ENCODE measurements around the gene HYI. TPM values are rescaled to one million over a fixed set of nuclear protein-coding genes. Genes with fewer than 3 reads are reported as not detected.

Gene HYI
- total RNA-seq, 4 donors from 2014 or later: 7.4 to 13.4 (median 10.7) TPM

GRCh38 chr1:43431676-43432075 lies 22.1 kb downstream of the HYI start:
- TF ChIP-seq CTCF (IDR thresholded peaks at IDR 0.05 in 4 of 5, conservative IDR thresholded peaks at IDR 0.05 in 1 of 5): no peak
- no peak for TF ChIP-seq POLR2A (IDR thresholded peaks at IDR 0.05)
- in situ Hi-C loops (cut with MboI; ENCODE audit: low sequenced_read_pairs in 4 of 4): no loop called here
- no peak for DNase-seq

GRCh38 chr1:43430831-43431230 lies 22.9 kb downstream of the HYI start:
- no peak overlapping the region for H3K27ac ChIP-seq
- no peaks in the 10 kb centered on the region for H3K9me3 ChIP-seq
- TF ChIP-seq POLR2A (IDR thresholded peaks at IDR 0.05): no peak
- TF ChIP-seq CTCF (IDR thresholded peaks at IDR 0.05 in 4 of 5, conservative IDR thresholded peaks at IDR 0.05 in 1 of 5): no peak
- H3K4me1 ChIP-seq: no peaks in the 10 kb centered on the region
- in situ Hi-C loops (cut with MboI; ENCODE audit: low sequenced_read_pairs in 4 of 4): no loop called here
- intact Hi-C loops (cut with DNase I; ENCODE audit: low total_unique reads): no loop called here
- no peak for ATAC-seq
- no peaks in the 10 kb centered on the region for H3K27me3 ChIP-seq
- H3K36me3 ChIP-seq: peaks cover 0 to 96% of the 10 kb centered on the region in 2 donors
- DNase-seq: no peak
- H3K4me3 ChIP-seq: no peak overlapping the region

More at GRCh38 chr1:43431676-43432075, 22.1 kb downstream of the HYI start:
- no peak overlapping the region for H3K4me3 ChIP-seq
- H3K4me1 ChIP-seq: no peaks in the 10 kb centered on the region
- no peaks in the 10 kb centered on the region for H3K9me3 ChIP-seq
- peaks cover 0 to 90% of the 10 kb centered on the region in 2 donors for H3K36me3 ChIP-seq
- no peak for ATAC-seq
- H3K27me3 ChIP-seq: no peaks in the 10 kb centered on the region
- H3K27ac ChIP-seq: no peak overlapping the region
- intact Hi-C loops (cut with DNase I; ENCODE audit: low total_unique reads): no loop called here

GRCh38 chr1:43427941-43428340 lies 25.8 kb downstream of the HYI start:
- in situ Hi-C loops (cut with MboI; ENCODE audit: low sequenced_read_pairs in 4 of 4) (no loop called here), intact Hi-C loops (cut with DNase I; ENCODE audit: low total_unique reads) (no loop called here)
- DNase-seq: no peak
- H3K4me1 ChIP-seq: no peaks in the 10 kb centered on the region
- H3K9me3 ChIP-seq: no peaks in the 10 kb centered on the region
- peaks cover 0 to 96% of the 10 kb centered on the region in 2 donors for H3K36me3 ChIP-seq
- no peak overlapping the region for H3K4me3 ChIP-seq
- no peak overlapping the region for H3K27ac ChIP-seq
- ATAC-seq: no peak
- no peaks in the 10 kb centered on the region for H3K27me3 ChIP-seq
- TF ChIP-seq POLR2A (IDR thresholded peaks at IDR 0.05) (no peak), CTCF (IDR thresholded peaks at IDR 0.05 in 4 of 5, conservative IDR thresholded peaks at IDR 0.05 in 1 of 5) (no peak)

- no peak overlapping the region for H3K27ac ChIP-seq
- peaks cover 0 to 96% of the 10 kb centered on the region in 2 donors for H3K36me3 ChIP-seq
- ATAC-seq (no peak), DNase-seq (no peak)
- H3K4me3 ChIP-seq: no peak overlapping the region
- H3K9me3 ChIP-seq: no peaks in the 10 kb centered on the region
- in situ Hi-C loops (cut with MboI; ENCODE audit: low sequenced_read_pairs in 4 of 4): no loop called here
- H3K4me1 ChIP-seq: no peaks in the 10 kb centered on the region
- intact Hi-C loops (cut with DNase I; ENCODE audit: low total_unique reads): no loop called here
- no peaks in the 10 kb centered on the region for H3K27me3 ChIP-seq
- TF ChIP-seq CTCF (IDR thresholded peaks at IDR 0.05 in 4 of 5, conservative IDR thresholded peaks at IDR 0.05 in 1 of 5) (no peak), POLR2A (IDR thresholded peaks at IDR 0.05) (no peak)
Measured at GRCh38 chr1:43427524-43427923, 26.2 kb downstream of the HYI start.

GRCh38 chr1:43426221-43426620 lies 27.5 kb downstream of the HYI start:
- DNase-seq (no peak), ATAC-seq (no peak)
- peaks cover 0 to 96% of the 10 kb centered on the region in 2 donors for H3K36me3 ChIP-seq
- no peaks in the 10 kb centered on the region for H3K4me1 ChIP-seq
- TF ChIP-seq POLR2A (IDR thresholded peaks at IDR 0.05): no peak
- no peak for TF ChIP-seq CTCF (IDR thresholded peaks at IDR 0.05 in 4 of 5, conservative IDR thresholded peaks at IDR 0.05 in 1 of 5)
- no peak overlapping the region for H3K27ac ChIP-seq
- in situ Hi-C loops (cut with MboI; ENCODE audit: low sequenced_read_pairs in 4 of 4) (no loop called here), intact Hi-C loops (cut with DNase I; ENCODE audit: low total_unique reads) (no loop called here)
- H3K27me3 ChIP-seq: no peaks in the 10 kb centered on the region
- H3K4me3 ChIP-seq: no peak overlapping the region
- no peaks in the 10 kb centered on the region for H3K9me3 ChIP-seq
